HG02870 (cell line): ENCODE results near the gene KRT73.

Source experiments
- ATAC-seq: cut with Tn5 transposase; IDR thresholded peaks from one replicate; pipeline ENCODE4 v1.9.1; 2021; ENCODE audit warnings: mild to moderate bottlenecking, moderate library complexity; ENCODE audit not compliant: unreplicated experiment

KRT73 gene

DNA sequence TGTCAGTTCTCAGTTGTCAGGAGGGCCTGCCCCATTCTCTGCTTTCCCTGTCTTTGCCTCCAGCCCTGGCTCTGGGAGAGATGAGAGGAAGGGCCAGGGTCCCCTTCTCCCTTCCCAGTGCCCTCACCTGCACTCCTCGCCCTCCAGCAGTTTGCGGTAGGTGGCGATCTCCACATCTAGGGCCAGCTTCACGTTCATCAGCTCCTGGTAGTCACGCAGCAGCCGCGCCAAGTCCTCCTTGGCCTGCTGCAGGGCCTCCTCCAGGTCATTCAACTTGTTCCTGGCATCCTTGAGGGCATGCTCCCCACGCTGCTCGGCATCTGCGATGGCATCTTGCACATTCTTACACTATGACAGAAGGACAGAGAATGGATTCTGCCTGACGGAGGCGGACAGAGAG is 28.3 kb upstream of the KRT73 start:
- ATAC-seq, result no peak

DNA sequence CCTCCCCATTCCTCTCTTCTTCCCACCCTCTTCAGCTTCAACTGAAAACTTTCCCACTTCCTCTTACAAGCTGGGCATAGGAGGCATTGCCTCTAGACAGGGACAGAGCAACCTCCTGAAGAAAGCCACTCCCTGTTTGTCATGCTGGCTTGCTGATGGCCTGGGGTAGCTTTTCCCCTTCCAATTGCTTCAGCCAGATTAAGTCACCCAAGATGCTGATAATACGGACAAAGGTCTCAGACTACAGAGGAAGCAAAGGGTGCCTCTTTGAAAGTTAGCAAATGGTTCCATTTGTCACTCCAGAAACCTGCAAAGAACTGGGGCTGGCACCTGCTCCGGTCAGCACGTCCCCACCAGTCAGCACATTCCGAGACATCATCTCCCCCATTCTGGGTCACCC is 27.6 kb upstream of the KRT73 start:
- ATAC-seq, result no peak

DNA sequence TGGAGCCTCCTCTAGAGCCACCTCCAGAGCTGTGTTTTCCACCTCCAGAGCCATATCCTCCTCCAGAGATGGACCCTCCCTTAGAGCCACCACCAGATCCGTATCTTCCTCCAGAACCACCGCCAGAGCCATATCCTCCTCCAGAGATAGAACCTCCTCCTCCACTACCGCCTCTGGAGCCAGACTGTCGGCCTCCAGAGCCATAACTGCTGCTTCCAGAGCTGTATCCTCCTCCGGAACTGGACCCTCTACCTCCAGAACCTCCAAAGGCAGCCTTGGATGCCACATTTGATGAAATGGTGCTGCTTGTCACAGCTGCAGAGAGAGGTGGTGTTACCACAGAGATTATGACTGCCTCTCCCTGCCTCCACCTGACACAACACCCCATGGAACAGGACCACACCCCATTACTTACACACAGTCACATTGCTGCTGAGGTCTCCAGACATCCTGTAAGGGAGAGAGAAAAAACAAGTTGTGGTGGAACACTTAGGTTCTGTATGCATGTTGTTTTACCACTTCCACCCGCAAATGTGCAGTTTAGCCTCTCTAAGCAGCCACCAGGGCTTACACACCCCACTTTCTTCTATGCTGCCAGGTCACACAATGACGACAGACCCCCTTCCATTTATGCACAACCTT is 26.9 kb upstream of the KRT73 start:
- no peak for ATAC-seq

- ATAC-seq, result no peak
Measured at GRCh38 chr12:52644078-52644415, 25.7 kb upstream of the KRT73 start.

DNA sequence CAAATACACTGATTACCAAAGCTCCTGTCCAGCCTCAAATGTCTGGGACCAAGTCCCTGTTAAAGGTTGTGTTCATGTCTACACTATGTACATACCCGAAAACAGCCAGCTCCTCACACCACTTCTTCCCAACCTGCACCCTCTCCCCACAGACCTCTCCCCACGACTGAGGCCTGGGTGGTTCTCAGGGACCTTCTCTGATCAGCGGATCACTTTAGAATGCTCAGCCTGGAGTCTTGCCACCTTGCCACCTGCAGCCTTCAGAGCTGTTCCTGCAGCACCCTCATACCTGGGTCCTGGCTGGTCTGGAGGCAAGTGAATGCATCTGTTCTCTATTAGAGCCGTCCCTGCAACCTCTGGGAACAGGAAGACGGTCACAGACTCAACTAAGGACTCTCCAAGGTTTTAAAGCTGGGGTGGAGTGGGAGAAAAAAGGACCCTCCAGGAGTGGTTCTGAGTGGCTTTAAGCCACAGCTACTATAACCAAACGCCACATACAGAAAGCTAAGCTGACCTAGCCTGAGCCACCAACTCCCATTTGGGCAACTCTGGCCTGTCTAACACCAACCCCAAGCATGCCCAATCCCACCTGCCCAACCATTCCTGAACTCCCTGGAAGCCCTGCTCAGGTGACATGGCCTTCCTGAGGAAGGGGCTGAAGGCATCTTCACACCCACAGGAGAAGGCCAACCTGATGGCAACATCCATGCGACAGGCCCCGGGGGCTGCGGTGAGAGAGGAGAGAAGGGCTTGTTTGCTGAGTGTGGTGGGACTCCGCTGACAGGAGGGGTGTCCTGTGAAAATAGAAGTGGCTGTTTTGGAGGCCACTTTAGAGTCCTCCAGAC is 25.1 kb upstream of the KRT73 start:
- no peak for ATAC-seq

DNA sequence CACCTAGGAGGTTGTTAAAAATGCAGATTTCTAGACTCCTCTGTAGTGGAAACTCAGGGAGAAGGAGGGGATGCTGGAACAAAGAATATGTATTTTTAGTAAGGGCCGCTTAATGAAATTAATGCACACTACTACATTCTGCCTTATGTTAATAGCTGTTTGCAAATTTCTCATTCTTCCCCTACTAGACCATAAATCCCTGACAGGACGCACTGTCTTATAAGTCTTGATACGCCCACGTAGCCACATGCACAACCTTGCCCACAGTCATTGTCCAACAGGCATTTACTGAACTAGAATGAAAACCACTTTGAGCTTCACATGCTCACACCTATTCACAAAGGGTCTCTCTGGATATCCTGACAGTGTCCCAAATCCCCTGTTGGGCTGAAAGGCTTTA is 23.1 kb upstream of the KRT73 start:
- ATAC-seq, result no peak

- ATAC-seq, result no peak
Measured at GRCh38 chr12:52637299-52637698, 18.9 kb upstream of the KRT73 start.

- no peak for ATAC-seq
Measured at GRCh38 chr12:52636592-52637258, 18.4 kb upstream of the KRT73 start.

GRCh38 chr12:52636189-52636588 is 17.8 kb upstream of the KRT73 start:
- no peak for ATAC-seq

- ATAC-seq, result no peak
Measured at GRCh38 chr12:52634266-52635056, 16.1 kb upstream of the KRT73 start.

- no peak for ATAC-seq
Measured at GRCh38 chr12:52633383-52633782, 15.0 kb upstream of the KRT73 start.

DNA sequence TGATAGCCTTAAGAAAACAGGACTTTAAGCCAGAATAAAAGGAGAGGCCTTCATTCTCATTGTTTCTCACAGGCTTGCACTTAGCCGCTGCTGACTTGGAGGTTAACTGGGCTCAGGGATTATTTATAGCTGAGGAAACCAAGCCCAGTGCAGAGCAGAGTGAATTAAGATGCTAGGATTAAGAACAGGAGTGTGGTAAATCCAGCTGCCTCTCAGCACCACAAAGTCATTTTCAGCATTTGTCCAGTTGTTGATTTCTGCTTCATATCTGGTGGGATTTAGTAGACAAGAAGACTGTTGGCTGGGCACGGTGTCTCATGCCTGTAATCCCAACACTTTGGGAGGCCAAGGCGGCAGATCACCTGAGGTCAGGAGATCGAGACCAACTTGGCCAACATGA is 14.3 kb upstream of the KRT73 start:
- ATAC-seq, result no peak

DNA sequence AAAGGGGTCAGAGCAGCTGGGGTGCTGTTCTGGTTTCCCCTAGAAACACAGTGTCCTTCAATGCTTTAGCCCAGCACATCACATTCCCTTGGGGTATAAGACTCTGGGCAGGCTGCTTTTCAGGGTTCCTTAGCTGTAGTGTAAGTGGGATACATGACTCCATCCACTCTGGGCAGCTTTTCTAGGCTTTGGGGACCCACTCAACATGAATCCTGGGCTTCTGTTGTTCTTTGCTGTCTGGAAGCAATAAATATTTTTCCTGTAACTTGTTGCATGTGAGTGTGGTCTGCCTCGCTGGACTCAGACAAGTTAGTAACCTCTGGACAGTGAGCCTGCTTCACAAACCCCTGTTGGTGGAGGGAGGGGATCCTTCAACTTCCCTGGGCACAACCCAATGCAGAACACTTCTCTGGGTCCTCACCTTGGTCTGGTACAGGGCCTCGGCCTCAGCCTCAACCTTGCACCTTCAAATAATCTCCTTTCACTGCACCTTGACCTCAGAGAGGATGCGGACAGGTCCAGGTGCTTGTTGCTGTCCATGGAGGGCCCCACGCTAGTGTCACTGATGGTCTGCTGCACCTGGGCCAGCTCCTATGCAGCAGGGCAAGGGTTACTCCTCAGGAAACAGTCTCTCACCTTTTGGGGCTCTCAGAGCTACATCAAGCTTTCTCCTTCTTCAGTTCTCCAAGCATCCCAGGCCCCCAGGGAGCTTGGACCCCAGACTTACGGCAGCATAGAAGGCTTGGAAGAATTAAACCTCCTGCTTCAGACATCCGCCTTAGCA is 13.5 kb upstream of the KRT73 start:
- no peak for ATAC-seq

DNA sequence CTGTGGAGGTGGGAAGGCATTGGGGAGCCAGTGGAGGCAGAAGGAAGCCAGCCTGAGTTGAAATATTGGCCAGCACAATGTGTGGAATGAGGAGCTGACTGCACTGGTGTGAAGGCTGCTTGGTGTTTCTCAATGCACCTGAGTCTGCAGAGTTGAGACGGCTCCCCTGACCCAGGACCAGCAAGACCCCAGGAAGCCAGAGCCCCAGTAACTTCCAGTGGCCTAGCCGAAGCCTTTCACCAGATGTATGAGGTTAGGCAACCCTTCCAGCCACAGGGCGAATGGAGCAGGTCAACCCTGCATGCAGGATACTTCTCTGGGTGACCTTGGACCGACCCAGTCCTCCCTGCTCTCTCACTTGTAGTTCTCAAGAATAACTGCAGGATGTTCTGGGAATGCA is 12.9 kb upstream of the KRT73 start:
- ATAC-seq, result no peak

GRCh38 chr12:52630599-52631200 is 12.3 kb upstream of the KRT73 start:
- no peak for ATAC-seq

- ATAC-seq, result no peak
Measured at GRCh38 chr12:52630008-52630500, 11.7 kb upstream of the KRT73 start.

GRCh38 chr12:52629281-52630007 is 11.1 kb upstream of the KRT73 start:
- no peak for ATAC-seq

GRCh38 chr12:52628841-52629240 is 10.5 kb upstream of the KRT73 start:
- ATAC-seq, result no peak

GRCh38 chr12:52628111-52628507 is 9.8 kb upstream of the KRT73 start:
- ATAC-seq, result no peak
